Endothelial cell of umbilical vein (primary cell): ENCODE results near the gene NSUN6. TPM values are rescaled to one million over a fixed set of nuclear protein-coding genes. Genes with fewer than 3 reads are reported as not detected.
A peak's percentile ranks its signal among the peaks of the same experiment; 100 is the strongest.
"Not testable (repeated sequence)": the region's sequence is repeated elsewhere in the genome, so short reads cannot be mapped to it uniquely, and the experiment has no call there.

Experiments used
- BruUV-seq: library from RNA; stranded (reverse); fragments of 400-500 nt; replicated peaks from 2 replicates; lab custom pipeline; 2021; lab: Mats Ljungman, UMichigan
- CTCF ChIA-PET: fragments of 300-600, 350-600 bp; sonication (Branson Sonifier 250); formaldehyde crosslinking; loops from one replicate; lab custom pipeline; 2021; ENCODE audit warnings: antibody characterized with exemption, inconsistent platforms; lab: Charles Lee
- POLR2A ChIA-PET: fragments of 300-600, 350-600 bp; sonication (Branson Sonifier 250); formaldehyde crosslinking; loops from one replicate; lab custom pipeline; 2021; ENCODE audit warnings: antibody characterized with exemption, inconsistent platforms; lab: Charles Lee
- DNase-seq: peaks from one replicate; pipeline ENCODE4 v3.0.0-alpha.2; 2011; ENCODE audit warnings: low read depth, low spot score
- FAIRE-seq: peaks from 2 replicates; lab custom pipeline; 2011; peaks lifted over from hg19 to GRCh38; lab: Jason Lieb, UNC
- H2AFZ ChIP-seq: 2 replicates; pipeline ENCODE4 v1.6.0; 2012; ENCODE audit warnings: low read depth, low read length, control low read depth, inconsistent platforms
- H3K27ac ChIP-seq: 2 replicates; pipeline ENCODE4 v1.5.1; 2011; ENCODE audit warnings: low read depth, mild to moderate bottlenecking, control low read depth, low read length, moderate library complexity; ENCODE audit not compliant: insufficient read depth
- H3K27me3 ChIP-seq, 2 experiments: 2 replicates each; pipeline versions ENCODE4 v1.6.0 to v1.6.1; 2011; ENCODE audit warnings: low read length in 2 of 2, mixed read lengths in 1 of 2; ENCODE audit not compliant: control insufficient read depth in 2 of 2, insufficient read depth in 2 of 2
- H3K36me3 ChIP-seq, 2 experiments: 2 replicates in 1 of 2; 3 replicates in 1 of 2; pipeline ENCODE4 v1.5.1; 2011; ENCODE audit warnings: low read length in 2 of 2, mild to moderate bottlenecking in 1 of 2, moderate library complexity in 1 of 2; ENCODE audit not compliant: control insufficient read depth in 2 of 2, insufficient read depth in 2 of 2; ENCODE audit errors: extremely low read depth in 1 of 2
- H3K4me1 ChIP-seq: 3 replicates; pipeline ENCODE4 v1.5.1; 2011; ENCODE audit warnings: mild to moderate bottlenecking, low read length; ENCODE audit not compliant: control insufficient read depth, insufficient read depth; ENCODE audit errors: extremely low read depth
- H3K4me2 ChIP-seq: 2 replicates; pipeline ENCODE4 v1.6.1; 2011; ENCODE audit warnings: low read length, control low read depth, mixed read lengths; ENCODE audit not compliant: insufficient read depth
- H3K4me3 ChIP-seq, 3 experiments: fragments of 200-600 bp in 1 of 3; sonication (generic), shearing (Covaris generic) in 1 of 3; replicated peaks in 1 of 3; 2 replicates each; pipeline ENCODE4 v1.5.1; 2011 to 2016; ENCODE audit warnings: control low read depth in 3 of 3, low read length in 3 of 3, mild to moderate bottlenecking in 2 of 3, inconsistent platforms in 1 of 3, low read depth in 1 of 3, moderate library complexity in 1 of 3; ENCODE audit not compliant: insufficient read depth in 1 of 3
- H3K79me2 ChIP-seq: 2 replicates; pipeline ENCODE4 v1.6.0; 2012; ENCODE audit warnings: low read length, inconsistent platforms; ENCODE audit not compliant: control insufficient read depth, insufficient read depth
- H3K9ac ChIP-seq: replicated peaks from 2 replicates; pipeline ENCODE3; 2011; ENCODE audit warnings: low read length, control low read depth; ENCODE audit not compliant: insufficient read depth; ENCODE audit errors: extremely low read depth
- H3K9me1 ChIP-seq: replicated peaks from 3 replicates; pipeline ENCODE4 v1.6.0; 2011; ENCODE audit warnings: mild to moderate bottlenecking, low read length; ENCODE audit not compliant: control insufficient read depth, insufficient read depth; ENCODE audit errors: extremely low read depth
- H3K9me3 ChIP-seq: replicated peaks from 2 replicates; pipeline ENCODE4 v1.5.1; 2012; ENCODE audit warnings: low read length, inconsistent platforms; ENCODE audit not compliant: control insufficient read depth, insufficient read depth
- H4K20me1 ChIP-seq: replicated peaks from 2 replicates; pipeline ENCODE3; 2011; ENCODE audit warnings: mild to moderate bottlenecking, low read length; ENCODE audit not compliant: control insufficient read depth, insufficient read depth; ENCODE audit errors: extremely low read depth
- EZH2 ChIP-seq: IDR thresholded peaks from 2 replicates; pipeline ENCODE4 v1.6.1; 2012; ENCODE audit warnings: borderline replicate concordance, low read depth, mild to moderate bottlenecking, moderate library complexity, low read length, inconsistent platforms; ENCODE audit not compliant: severe bottlenecking
- JUN ChIP-seq: IDR thresholded peaks from 2 replicates; pipeline ENCODE4 v1.6.1; 2011; ENCODE audit warnings: borderline replicate concordance, low read depth; ENCODE audit not compliant: insufficient read length, insufficient read depth
- MAX ChIP-seq: IDR thresholded peaks from 2 replicates; pipeline ENCODE4 v1.6.1; 2011; ENCODE audit not compliant: insufficient read depth, insufficient read length
- MYC ChIP-seq: IDR thresholded peaks from one replicate; pipeline ENCODE4 v1.6.1; 2011; ENCODE audit warnings: mild to moderate bottlenecking, low read depth, low read length
- POLR2A ChIP-seq: IDR thresholded peaks from 2 replicates; pipeline ENCODE4 v1.6.1; 2012; ENCODE audit warnings: low read depth, mild to moderate bottlenecking, control low read depth, low read length
- dilution Hi-C: fragments of 300-500 bp; cut with MboI; formaldehyde crosslinking; loops from one replicate; pipeline ENCODE4 v1.15.0; 2019; ENCODE audit warnings: low sequenced_read_pairs; ENCODE audit not compliant: extremely low pct_ligation_motif_present
- intact Hi-C: fragments of 100-400 bp; cut with micrococcal nuclease; formaldehyde crosslinking; loops from one replicate; pipeline ENCODE4 v1.10.0; 2022
- polyA plus RNA-seq, 4 experiments: library from polyadenylated mRNA; depleted of rRNA in 3 of 4; stranded (reverse) in 3 of 4; unstranded in 1 of 4; fragments of >200 nt; gene quantifications; 2 replicates each; pipeline versions ENCODE4 v1.2.1 to v1.2.3, GENCODE V29; 2011 to 2012; ENCODE audit warnings: missing spikeins in 1 of 4
- total RNA-seq: library from RNA; stranded (reverse); gene quantifications from 2 replicates; pipeline ENCODE4 v1.2.3, GENCODE V29; 2021

Gene NSUN6
- total and polyA plus RNA-seq, 2 donors (not counting 3 experiments of a cell fraction or from before 2014, with no cell fraction given), result 3.3 to 5.2 TPM

GRCh38 chr10:18627452-18628018 is 23.9 kb downstream of the NSUN6 start:
- H4K20me1 ChIP-seq, H3K36me3 ChIP-seq, H3K9me3 ChIP-seq, CTCF ChIA-PET, H3K79me2 ChIP-seq, H3K27me3 ChIP-seq, FAIRE-seq, dilution Hi-C loops, H3K9me1 ChIP-seq, H3K4me1 ChIP-seq: not testable (repeated sequence)
- Histone ChIP-seq H2AFZ (peak overlapping the region; percentile 89), H3K9ac (peak overlapping the region; percentile 61), H3K4me2 (peak overlapping the region; percentile 84), H3K27ac (peak overlapping the region; percentile 60), H3K4me3 (peak overlapping the region; percentile 51 to 61 (median 52))
- BruUV-seq, result TSS peak; percentile 87
- POLR2A ChIA-PET, result interaction anchor here (0.7 kb wide), 1 partner anchor 11 kb away, joined by 5 read pairs; no protein-coding TSS in a partner anchor
- peak; percentile 22 for TF ChIP-seq POLR2A
- DNase-seq, result peak; percentile 67
- intact Hi-C loops, result loop anchor here (2.0 kb wide), 1 partner anchor 31 kb away; the partner anchor contains the start of gene ARL5B

GRCh38 chr10:18625886-18626285 is 25.5 kb downstream of the NSUN6 start:
- Histone ChIP-seq H3K79me2 (no peaks in the 10 kb centered on the region), H3K9me3 (no peaks in the 10 kb centered on the region), H3K4me3 (no peak overlapping the region), H3K9ac (no peak overlapping the region), H3K36me3 (no peaks in the 10 kb centered on the region), H3K4me2 (no peak overlapping the region), H3K9me1 (no peaks in the 10 kb centered on the region), H3K27me3 (no peaks in the 10 kb centered on the region), H3K27ac (no peak overlapping the region), H4K20me1 (no peaks in the 10 kb centered on the region), H3K4me1 (peaks cover 4% of the 10 kb centered on the region), H2AFZ (no peak overlapping the region)
- intact Hi-C loops, result loop anchor here (2.0 kb wide), 1 partner anchor 33 kb away; the partner anchor contains the start of gene ARL5B
- ChIA-PET CTCF (interaction anchor here (1.6 kb wide), 1 partner anchor 18 kb away, joined by 4 read pairs; no protein-coding TSS in a partner anchor), POLR2A (no interaction called here)
- TF ChIP-seq JUN (no peak), MYC (no peak), MAX (no peak), EZH2 (no peak)
- FAIRE-seq (no peak), DNase-seq (no peak)
- dilution Hi-C loops, result no loop called here
- BruUV-seq, result no TSS peak

- CTCF ChIA-PET, H3K9me1 ChIP-seq, H3K27ac ChIP-seq, H3K36me3 ChIP-seq, H3K9me3 ChIP-seq, H3K79me2 ChIP-seq, H3K27me3 ChIP-seq, H3K4me1 ChIP-seq, DNase-seq, dilution Hi-C loops, intact Hi-C loops, H4K20me1 ChIP-seq, BruUV-seq, H3K4me2 ChIP-seq, H3K9ac ChIP-seq, FAIRE-seq, H3K4me3 ChIP-seq, H2AFZ ChIP-seq, POLR2A ChIA-PET: not testable (repeated sequence)
Measured at GRCh38 chr10:18623671-18624070, 27.7 kb downstream of the NSUN6 start.
